ENCODE measurements around the gene ZNF549.

- no peak for TF ChIP-seq EZH2 (IDR thresholded peaks at IDR 0.05; ENCODE audit: borderline replicate concordance, insufficient read depth, low read length, poor library complexity, severe bottlenecking)
- no peak for TF ChIP-seq REST (IDR thresholded peaks at IDR 0.05; ENCODE audit: borderline replicate concordance)
- no peak for TF ChIP-seq EP300 (conservative IDR thresholded peaks at IDR 0.05; ENCODE audit: poor library complexity, severe bottlenecking)
- no peak for TF ChIP-seq SMC3 (conservative IDR thresholded peaks at IDR 0.05; ENCODE audit: poor library complexity)
- no peak for TF ChIP-seq CTCF (IDR thresholded peaks at IDR 0.05; ENCODE audit: poor library complexity, severe bottlenecking)
- TF ChIP-seq RAD21 (conservative IDR thresholded peaks at IDR 0.05): no peak
- TF ChIP-seq TAF1 (IDR thresholded peaks at IDR 0.05; ENCODE audit: low read depth): no peak
- no peak for TF ChIP-seq MXI1 (conservative IDR thresholded peaks at IDR 0.05; ENCODE audit: poor library complexity, severe bottlenecking)
Measured at GRCh38 chr19:57606931-57607330, 79.8 kb downstream of the ZNF549 start.

All from neural cell (in vitro differentiated cells).